Panc1 (cell line): Measurements from ENCODE around the gene UGGT1. TPM values are rescaled to one million over a fixed set of nuclear protein-coding genes. Genes with fewer than 3 reads are reported as not detected.

Source experiments
- ATAC-seq: fragments of 200-7000 bp; cut with Tn5 transposase; 2 replicates; pipeline ENCODE4 v1.9.1; 2020; ENCODE audit warnings: mild to moderate bottlenecking, moderate library complexity
- BruUV-seq: library from RNA; stranded (reverse); fragments of 400-500 nt; replicated peaks from 2 replicates; lab custom pipeline; 2021; lab: Mats Ljungman, UMichigan
- CTCF ChIA-PET: fragments of 300-600 bp; sonication (Branson Sonifier 250); formaldehyde crosslinking; loops from one replicate; lab custom pipeline; 2022; ENCODE audit warnings: antibody characterized with exemption; lab: Charles Lee
- POLR2A ChIA-PET: fragments of 300-600 bp; sonication (Branson Sonifier 250); formaldehyde crosslinking; loops from one replicate; lab custom pipeline; 2022; ENCODE audit warnings: antibody characterized with exemption; lab: Charles Lee
- DNase-seq: peaks from one replicate; pipeline ENCODE4 v3.0.0-alpha.2; 2010; ENCODE audit warnings: low read depth, low spot score
- H3K27ac ChIP-seq: 2 replicates; pipeline ENCODE4 v1.5.1; 2011; ENCODE audit warnings: mild to moderate bottlenecking, low read length, inconsistent platforms
- H3K27me3 ChIP-seq: fragments of 200-500 bp; sonication (Bioruptor generic); 2 replicates; pipeline ENCODE4 v1.6.0; 2014; ENCODE audit warnings: low read length, inconsistent platforms; ENCODE audit not compliant: control insufficient read depth, insufficient read depth
- H3K36me3 ChIP-seq: fragments of 200-500 bp; sonication (Bioruptor generic); 2 replicates; pipeline ENCODE4 v1.5.1; 2014; ENCODE audit warnings: inconsistent platforms, mild to moderate bottlenecking, low read length, moderate library complexity; ENCODE audit not compliant: control insufficient read depth, insufficient read depth
- H3K4me1 ChIP-seq: 2 replicates; pipeline ENCODE4 v1.5.1; 2011; ENCODE audit warnings: inconsistent platforms, mild to moderate bottlenecking, low read length, moderate library complexity; ENCODE audit not compliant: control insufficient read depth, insufficient read depth
- H3K4me3 ChIP-seq, 2 experiments: 2 replicates each; pipeline ENCODE4 v1.5.1; 2011 to 2012; ENCODE audit warnings: low read depth in 2 of 2, low read length in 2 of 2, mild to moderate bottlenecking in 2 of 2, inconsistent platforms in 1 of 2, moderate library complexity in 1 of 2
- H3K9me3 ChIP-seq: fragments of 200-500 bp; sonication (Bioruptor generic); 2 replicates; pipeline ENCODE4 v1.5.1; 2014; ENCODE audit warnings: low read depth, mild to moderate bottlenecking, inconsistent platforms, low read length, moderate library complexity; ENCODE audit not compliant: control insufficient read depth, insufficient read depth
- POLR2AphosphoS5 ChIP-seq: IDR thresholded peaks from 2 replicates; pipeline ENCODE4 v1.6.1; 2012; ENCODE audit warnings: mild to moderate bottlenecking, low read depth, low read length, moderate library complexity
- REST ChIP-seq, 2 experiments: IDR thresholded peaks; 2 replicates each; pipeline ENCODE4 v1.6.1; 2011 to 2012; ENCODE audit warnings: low read depth in 2 of 2, control low read depth in 1 of 2, low read length in 1 of 2, mild to moderate bottlenecking in 1 of 2, moderate library complexity in 1 of 2; ENCODE audit not compliant: insufficient read depth in 1 of 2
- SIN3A ChIP-seq: IDR thresholded peaks from 2 replicates; pipeline ENCODE4 v1.6.1; 2012; ENCODE audit warnings: low read depth, mild to moderate bottlenecking, low read length, moderate library complexity, borderline replicate concordance; ENCODE audit not compliant: insufficient read depth
- TCF7L2 ChIP-seq: IDR thresholded peaks from 2 replicates; pipeline ENCODE4 v1.6.1; 2011; ENCODE audit warnings: mild to moderate bottlenecking, low read depth, low read length, inconsistent platforms
- in situ Hi-C: cut with HindIII; loops from 2 replicates; pipeline ENCODE4 v1.10.0; 2016; ENCODE audit warnings: low sequenced_read_pairs, low pct_unique_long_range_greater_than_20kb
- intact Hi-C: fragments of 100-400 bp; cut with micrococcal nuclease; formaldehyde crosslinking; loops from one replicate; pipeline ENCODE4 v1.10.0; 2022; ENCODE audit not compliant: unreplicated experiment
- total RNA-seq: library from RNA; stranded (reverse); gene quantifications from one replicate; pipeline ENCODE4 v1.2.1, GENCODE V29; 2021; ENCODE audit not compliant: unreplicated experiment
- TF ChIP-seq, protein P1 (sequence below): fragments of 450-650 bp; IDR thresholded peaks from 2 replicates; pipeline ENCODE4 v1.5.1; 2017; ENCODE audit warnings: mild to moderate bottlenecking

The UGGT1 gene
- total RNA-seq, 1 experiment from 2014 or later, result 64.2 TPM

DNA sequence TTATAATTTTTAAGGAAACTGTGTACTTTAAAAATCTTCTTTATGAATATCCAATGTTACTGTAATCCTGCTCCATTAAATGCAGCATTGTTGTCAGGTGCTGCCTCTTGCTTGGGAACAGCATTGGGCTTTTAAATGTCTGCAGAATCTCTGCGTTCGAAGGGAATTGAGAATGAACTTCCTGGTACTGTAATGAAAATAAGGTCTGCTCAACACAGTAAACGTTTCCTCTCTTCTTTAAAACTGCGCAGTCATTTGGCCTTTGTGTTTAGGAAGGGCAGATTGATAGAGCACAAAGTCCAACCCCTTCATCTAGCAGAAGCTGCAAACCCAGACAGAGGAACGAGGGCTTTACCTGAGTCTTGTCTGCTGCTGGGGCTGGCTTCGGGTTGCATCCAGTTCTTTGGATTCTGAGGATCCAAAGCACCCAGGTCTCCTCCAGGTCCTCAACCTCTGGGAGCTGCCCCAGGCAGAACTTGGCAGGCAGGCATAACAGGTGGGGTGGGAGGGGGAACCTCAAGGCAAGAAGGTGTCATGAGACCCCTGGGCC is 104.5 kb downstream of the UGGT1 start:
- no TSS peak for BruUV-seq
- Histone ChIP-seq H3K4me1 (no peaks in the 10 kb centered on the region; the same call in 1 of the 2 replicates), H3K9me3 (no peaks in the 10 kb centered on the region), H3K4me3 (no peak overlapping the region), H3K27me3 (no peaks in the 10 kb centered on the region), H3K36me3 (peaks cover 3% of the 10 kb centered on the region), H3K27ac (no peak overlapping the region)
- ATAC-seq, result no peak
- POLR2A ChIA-PET, result no interaction called here
- intact Hi-C loops (no loop called here), in situ Hi-C loops (no loop called here)
- no peak for DNase-seq
- CTCF ChIA-PET, result interaction anchor here (0.5 kb wide), 1 partner anchor 1201 kb away, joined by 4 read pairs; no protein-coding TSS in a partner anchor
- TF ChIP-seq REST (IDR thresholded peaks at IDR 0.05; ENCODE audit: insufficient read depth in 1 of 2, low read depth in 2 of 2, low read length in 1 of 2), result no peak
- TF ChIP-seq, protein P1, sequence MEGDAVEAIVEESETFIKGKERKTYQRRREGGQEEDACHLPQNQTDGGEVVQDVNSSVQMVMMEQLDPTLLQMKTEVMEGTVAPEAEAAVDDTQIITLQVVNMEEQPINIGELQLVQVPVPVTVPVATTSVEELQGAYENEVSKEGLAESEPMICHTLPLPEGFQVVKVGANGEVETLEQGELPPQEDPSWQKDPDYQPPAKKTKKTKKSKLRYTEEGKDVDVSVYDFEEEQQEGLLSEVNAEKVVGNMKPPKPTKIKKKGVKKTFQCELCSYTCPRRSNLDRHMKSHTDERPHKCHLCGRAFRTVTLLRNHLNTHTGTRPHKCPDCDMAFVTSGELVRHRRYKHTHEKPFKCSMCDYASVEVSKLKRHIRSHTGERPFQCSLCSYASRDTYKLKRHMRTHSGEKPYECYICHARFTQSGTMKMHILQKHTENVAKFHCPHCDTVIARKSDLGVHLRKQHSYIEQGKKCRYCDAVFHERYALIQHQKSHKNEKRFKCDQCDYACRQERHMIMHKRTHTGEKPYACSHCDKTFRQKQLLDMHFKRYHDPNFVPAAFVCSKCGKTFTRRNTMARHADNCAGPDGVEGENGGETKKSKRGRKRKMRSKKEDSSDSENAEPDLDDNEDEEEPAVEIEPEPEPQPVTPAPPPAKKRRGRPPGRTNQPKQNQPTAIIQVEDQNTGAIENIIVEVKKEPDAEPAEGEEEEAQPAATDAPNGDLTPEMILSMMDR, result no peak
- no peak for TF ChIP-seq POLR2AphosphoS5
- no peak for TF ChIP-seq SIN3A
- no peak for TF ChIP-seq TCF7L2

DNA sequence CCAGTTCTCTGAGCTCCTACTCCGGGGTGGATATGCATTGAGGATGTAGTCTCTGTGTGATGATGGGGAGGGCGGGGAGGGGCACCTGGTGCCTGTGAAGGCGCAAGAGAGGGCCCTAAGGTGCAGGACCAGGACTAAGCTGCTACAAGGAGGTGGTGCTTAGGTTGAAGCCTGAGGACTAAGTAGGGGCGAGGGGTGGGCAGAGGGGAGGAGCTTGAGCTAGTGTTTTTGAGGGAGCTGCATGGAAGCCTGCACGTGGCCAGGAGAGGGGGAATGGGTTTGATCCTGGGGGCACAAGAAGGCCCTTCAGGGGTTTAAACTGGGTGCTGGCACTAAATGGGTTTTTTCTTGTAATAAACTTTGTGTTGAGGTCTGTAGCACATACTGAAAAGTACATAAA is 105.0 kb downstream of the UGGT1 start:
- H3K27ac ChIP-seq, result no peak overlapping the region
- in situ Hi-C loops, result no loop called here
- TF ChIP-seq SIN3A, result no peak
- no peak for TF ChIP-seq TCF7L2
- CTCF ChIA-PET, result interaction anchor here (0.5 kb wide), 1 partner anchor 1201 kb away, joined by 4 read pairs; no protein-coding TSS in a partner anchor
- intact Hi-C loops, result no loop called here
- POLR2A ChIA-PET, result no interaction called here
- ATAC-seq, result 0 out of 2 replicates have a peak, but pooled peaks have one; percentile 22
- no peak overlapping the region for H3K4me3 ChIP-seq
- DNase-seq, result no peak
- peaks cover 1% of the 10 kb centered on the region for H3K36me3 ChIP-seq
- no peaks in the 10 kb centered on the region for H3K27me3 ChIP-seq
- BruUV-seq, result no TSS peak
- no peaks in the 10 kb centered on the region for H3K9me3 ChIP-seq
- H3K4me1 ChIP-seq, result no peaks in the 10 kb centered on the region; the same call in 1 of the 2 replicates

DNA sequence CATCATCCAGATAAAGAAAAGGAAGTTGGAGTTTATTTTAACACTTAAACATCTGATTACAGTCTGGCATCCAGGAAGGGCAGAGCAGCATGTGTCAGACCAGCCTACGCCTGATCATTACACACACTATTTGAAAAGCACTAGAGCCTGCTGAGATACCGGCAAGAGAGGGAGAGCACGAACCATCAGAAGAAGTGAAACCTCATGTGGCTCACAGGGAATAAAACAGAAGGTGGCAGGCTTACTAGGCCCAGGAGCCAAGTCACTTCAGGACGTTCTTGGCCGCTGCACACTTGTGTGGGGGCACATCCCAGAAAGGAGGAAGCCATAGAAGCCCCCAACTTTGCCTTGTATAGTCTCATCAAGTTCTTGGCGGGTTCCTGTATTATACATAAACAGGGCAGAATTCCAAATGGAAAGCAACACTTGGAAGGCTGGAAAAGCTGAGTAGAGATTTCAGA is 105.5 kb downstream of the UGGT1 start:
- Histone ChIP-seq H3K9me3 (no peaks in the 10 kb centered on the region), H3K4me1 (no peaks in the 10 kb centered on the region; the same call in 1 of the 2 replicates), H3K27ac (no peak overlapping the region), H3K36me3 (no peaks in the 10 kb centered on the region), H3K4me3 (no peak overlapping the region), H3K27me3 (no peaks in the 10 kb centered on the region)
- intact Hi-C loops (no loop called here), in situ Hi-C loops (no loop called here)
- ChIA-PET POLR2A (no interaction called here), CTCF (no interaction called here)
- TF ChIP-seq REST (IDR thresholded peaks at IDR 0.05; ENCODE audit: insufficient read depth in 1 of 2, low read depth in 2 of 2, low read length in 1 of 2), result no peak
- TF ChIP-seq, protein P1, result no peak
- TF ChIP-seq POLR2AphosphoS5, result no peak
- no peak for TF ChIP-seq TCF7L2
- no peak for TF ChIP-seq SIN3A
- BruUV-seq, result no TSS peak
- ATAC-seq (peak; percentile 68; the same call in 1 of the 2 replicates), DNase-seq (no peak)
